Mesenchymal stem cell (in vitro differentiated cells and primary cell): Measurements from ENCODE around the gene FNDC8.

Source experiments
- DNase-seq: peaks from one replicate; pipeline ENCODE4 v3.0.0-alpha.2; 2013
- H2AFZ ChIP-seq: one replicate; pipeline ENCODE4 v1.6.1; 2013; ENCODE audit warnings: low read depth, mild to moderate bottlenecking, control low read depth, inconsistent platforms, low read length, moderate library complexity
- H2AK5ac ChIP-seq: 2 replicates; pipeline ENCODE4 v1.6.1; 2013; ENCODE audit warnings: low read length, moderate library complexity, mild to moderate bottlenecking, inconsistent platforms; ENCODE audit not compliant: severe bottlenecking
- H2BK120ac ChIP-seq: one replicate; pipeline ENCODE4 v1.6.1; 2013; ENCODE audit warnings: low read depth, mild to moderate bottlenecking, inconsistent platforms, low read length, moderate library complexity
- H2BK12ac ChIP-seq, 2 experiments: one replicate each; pipeline ENCODE4 v1.6.1; 2013; ENCODE audit warnings: inconsistent platforms in 2 of 2, low read length in 2 of 2, mild to moderate bottlenecking in 2 of 2, moderate library complexity in 2 of 2, control low read depth in 1 of 2
- H2BK15ac ChIP-seq: one replicate; pipeline ENCODE4 v1.6.1; 2013; ENCODE audit warnings: mild to moderate bottlenecking, low read depth, inconsistent platforms; ENCODE audit not compliant: poor library complexity, severe bottlenecking
- H2BK5ac ChIP-seq: 2 replicates; pipeline ENCODE4 v1.6.1; 2013; ENCODE audit warnings: low read depth, mild to moderate bottlenecking, low read length, control low read depth, inconsistent platforms; ENCODE audit not compliant: poor library complexity, severe bottlenecking
- H3K14ac ChIP-seq, 2 experiments: one replicate each; pipeline ENCODE4 v1.6.1; 2013; ENCODE audit warnings: inconsistent platforms in 2 of 2, low read length in 2 of 2, control low read depth in 1 of 2, mild to moderate bottlenecking in 1 of 2, moderate library complexity in 1 of 2
- H3K18ac ChIP-seq, 2 experiments: one replicate each; pipeline ENCODE4 v1.6.1; 2013; ENCODE audit warnings: inconsistent platforms in 2 of 2, low read length in 2 of 2, control low read depth in 1 of 2, low read depth in 1 of 2, mild to moderate bottlenecking in 1 of 2
- H3K23ac ChIP-seq, 2 experiments: one replicate each; pipeline ENCODE4 v1.6.1; 2013; ENCODE audit warnings: inconsistent platforms in 2 of 2, low read length in 2 of 2, mild to moderate bottlenecking in 2 of 2, moderate library complexity in 2 of 2, control low read depth in 1 of 2
- H3K27ac ChIP-seq: 2 replicates; pipeline ENCODE4 v1.5.1; 2013; ENCODE audit warnings: mild to moderate bottlenecking, moderate library complexity, low read length, control low read depth, inconsistent platforms; ENCODE audit not compliant: poor library complexity, severe bottlenecking
- H3K27me3 ChIP-seq, 2 experiments: 2 replicates each; pipeline versions ENCODE4 v1.6.1 to v1.7.0; 2013; ENCODE audit warnings: low read length in 2 of 2, mild to moderate bottlenecking in 2 of 2, moderate library complexity in 2 of 2, control low read depth in 1 of 2, inconsistent platforms in 1 of 2; ENCODE audit not compliant: control insufficient read depth in 1 of 2, insufficient read depth in 1 of 2
- H3K36me3 ChIP-seq, 2 experiments: 2 replicates each; pipeline versions ENCODE4 v1.6.1 to v1.7.0; 2013; ENCODE audit warnings: low read length in 2 of 2, control low read depth in 1 of 2, inconsistent platforms in 1 of 2, low read depth in 1 of 2, mild to moderate bottlenecking in 1 of 2; ENCODE audit not compliant: insufficient read depth in 2 of 2, control insufficient read depth in 1 of 2
- H3K4ac ChIP-seq, 2 experiments: one replicate each; pipeline ENCODE4 v1.6.1; 2013; ENCODE audit warnings: inconsistent platforms in 2 of 2, low read length in 2 of 2, mild to moderate bottlenecking in 2 of 2, moderate library complexity in 2 of 2, control low read depth in 1 of 2, low read depth in 1 of 2
- H3K4me1 ChIP-seq: 2 replicates; pipeline ENCODE4 v1.6.1; 2013; ENCODE audit warnings: low read depth, low read length, control low read depth; ENCODE audit not compliant: control insufficient read depth, insufficient read depth
- H3K4me2 ChIP-seq: 2 replicates; pipeline ENCODE4 v1.6.1; 2013; ENCODE audit warnings: low read length, mild to moderate bottlenecking, inconsistent platforms; ENCODE audit not compliant: poor library complexity, severe bottlenecking
- H3K4me3 ChIP-seq, 2 experiments: 2 replicates each; pipeline versions ENCODE4 v1.5.1 to v1.7.0; 2013; ENCODE audit warnings: low read length in 2 of 2, mild to moderate bottlenecking in 2 of 2, control low read depth in 1 of 2, low read depth in 1 of 2; ENCODE audit not compliant: insufficient read depth in 1 of 2
- H3K79me1 ChIP-seq: replicated peaks from 2 replicates; pipeline ENCODE4 v1.6.1; 2013; ENCODE audit warnings: mild to moderate bottlenecking, control low read depth, low read length, inconsistent platforms; ENCODE audit not compliant: poor library complexity, severe bottlenecking
- H3K9ac ChIP-seq: 2 replicates; pipeline ENCODE4 v1.7.0; 2013; ENCODE audit warnings: mild to moderate bottlenecking, low read length, moderate library complexity
- H3K9me3 ChIP-seq: 2 replicates; pipeline ENCODE4 v1.7.0; 2013; ENCODE audit warnings: mild to moderate bottlenecking, low read length; ENCODE audit not compliant: control insufficient read depth
- H4K8ac ChIP-seq: one replicate; pipeline ENCODE4 v1.6.1; 2013; ENCODE audit warnings: inconsistent platforms, mild to moderate bottlenecking, low read length, moderate library complexity
- H4K91ac ChIP-seq: one replicate; pipeline ENCODE4 v1.6.1; 2013; ENCODE audit warnings: mild to moderate bottlenecking, low read length, inconsistent platforms
- WGBS: methylation state at CpG from one replicate; pipeline ENCODE4 v1.1.7; 2013; ENCODE audit warnings: mixed read lengths; 5-methylcytosine and 5-hydroxymethylcytosine counted together

FNDC8 gene

DNA sequence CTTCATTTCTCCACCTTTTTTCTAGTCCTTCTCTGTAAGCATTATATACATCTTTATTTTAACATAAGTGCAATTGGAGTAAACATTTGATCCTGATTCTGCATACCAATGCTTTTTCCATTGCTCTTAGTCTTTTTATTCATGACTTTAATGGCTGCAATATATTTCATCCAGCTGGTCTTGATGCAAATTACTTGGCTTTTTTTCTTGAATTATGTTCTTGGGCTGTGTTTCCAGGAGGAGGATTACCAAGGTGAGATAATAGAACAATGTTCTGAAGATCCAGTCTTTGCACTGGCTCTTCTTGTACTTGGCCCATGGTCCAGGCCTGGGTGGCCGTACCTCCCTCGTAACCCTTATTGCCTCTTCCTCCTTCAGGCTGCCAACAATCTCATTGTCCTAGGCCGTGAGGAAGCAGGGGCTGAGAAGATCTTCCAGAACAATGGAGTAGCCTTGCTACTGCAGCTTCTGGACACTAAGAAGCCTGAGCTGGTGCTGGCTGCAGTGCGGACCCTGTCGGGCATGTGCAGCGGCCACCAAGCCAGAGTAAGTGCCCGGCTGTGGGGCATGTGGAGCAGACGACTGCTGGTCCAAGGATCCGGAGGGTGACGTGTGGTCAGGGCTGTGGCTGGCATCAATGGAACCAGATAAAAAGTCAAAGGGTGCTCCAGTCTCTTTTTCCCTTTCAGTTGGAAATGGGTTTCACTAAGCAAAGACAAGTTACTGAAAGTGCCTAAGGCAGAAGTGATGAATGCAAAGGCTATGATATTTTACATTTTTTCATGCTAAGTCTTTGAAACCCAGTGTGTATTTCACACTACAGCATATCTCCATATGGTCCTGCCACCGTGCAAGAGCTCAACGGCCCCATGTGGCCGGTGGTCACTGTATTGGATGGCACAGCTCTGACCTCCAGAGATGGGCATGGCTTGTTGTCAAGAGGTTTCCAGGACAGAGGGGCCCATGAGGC is 33.1 kb downstream of the FNDC8 start:
- Histone ChIP-seq H3K23ac (peak overlapping the region in 1 of 2 experiments; percentile 48), H3K27ac (no peak overlapping the region), H3K14ac (no peak overlapping the region), H3K27me3 (peaks cover 15 to 18% of the 10 kb centered on the region in 2 experiments), H3K4me3 (no peak overlapping the region), H3K4ac (no peak overlapping the region), H4K91ac (no peak overlapping the region), H3K18ac (no peak overlapping the region), H3K36me3 (no peaks in the 10 kb centered on the region), H2BK15ac (no peak overlapping the region), H3K9me3 (no peaks in the 10 kb centered on the region), H3K9ac (no peak overlapping the region), H4K8ac (no peak overlapping the region), H2BK120ac (no peak overlapping the region), H2AFZ (no peak overlapping the region), H2BK5ac (no peak overlapping the region), H2AK5ac (no peak overlapping the region), H3K79me1 (no peaks in the 10 kb centered on the region), H3K4me2 (no peak overlapping the region), H3K4me1 (no peaks in the 10 kb centered on the region), H2BK12ac (no peak overlapping the region)
- WGBS, result 89% methylated on average over 13 of the region's 13 CpGs
- no peak for DNase-seq

DNA sequence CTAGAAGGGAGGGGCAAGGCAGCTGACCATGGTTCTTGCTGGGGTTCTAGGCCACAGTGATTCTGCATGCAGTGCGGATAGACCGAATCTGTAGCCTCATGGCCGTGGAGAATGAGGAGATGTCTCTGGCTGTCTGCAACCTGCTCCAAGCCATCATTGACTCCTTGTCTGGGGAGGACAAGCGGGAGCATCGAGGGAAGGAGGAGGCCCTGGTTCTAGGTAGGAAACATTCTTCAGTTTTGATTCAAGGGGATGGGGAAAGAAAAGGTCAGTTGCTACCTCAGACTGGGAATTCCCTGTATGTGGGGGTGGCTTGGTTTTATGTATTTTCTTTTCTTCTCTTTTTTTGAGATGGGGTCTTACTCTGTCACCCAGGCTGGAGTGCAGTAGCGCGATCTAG is 33.8 kb downstream of the FNDC8 start:
- H3K79me1 ChIP-seq, result no peaks in the 10 kb centered on the region
- no peak overlapping the region for H2BK120ac ChIP-seq
- no peak overlapping the region for H2BK12ac ChIP-seq
- H3K14ac ChIP-seq, result no peak overlapping the region
- no peak overlapping the region for H2BK5ac ChIP-seq
- H3K9ac ChIP-seq, result no peak overlapping the region
- H4K91ac ChIP-seq, result no peak overlapping the region
- peak overlapping the region in 1 of 2 experiments; percentile 48 for H3K23ac ChIP-seq
- no peaks in the 10 kb centered on the region for H3K9me3 ChIP-seq
- no peak overlapping the region for H2BK15ac ChIP-seq
- no peak overlapping the region for H3K18ac ChIP-seq
- no peak overlapping the region for H3K4me3 ChIP-seq
- no peak overlapping the region for H3K4me2 ChIP-seq
- H4K8ac ChIP-seq, result no peak overlapping the region
- H3K36me3 ChIP-seq, result no peaks in the 10 kb centered on the region
- no peak for DNase-seq
- no peak overlapping the region for H3K27ac ChIP-seq
- no peak overlapping the region for H2AK5ac ChIP-seq
- H3K27me3 ChIP-seq, result peaks cover 15% of the 10 kb centered on the region in 2 experiments
- H2AFZ ChIP-seq, result no peak overlapping the region
- H3K4me1 ChIP-seq, result no peaks in the 10 kb centered on the region
- WGBS, result 82% methylated on average over 5 of the region's 7 CpGs
- H3K4ac ChIP-seq, result no peak overlapping the region

- H2AFZ ChIP-seq, result no peak overlapping the region
- H2AK5ac ChIP-seq, result no peak overlapping the region
- no peak overlapping the region for H3K4ac ChIP-seq
- H3K23ac ChIP-seq, result no peak overlapping the region
- H4K8ac ChIP-seq, result no peak overlapping the region
- no peak for DNase-seq
- H3K4me1 ChIP-seq, result no peaks in the 10 kb centered on the region
- H3K4me3 ChIP-seq, result no peak overlapping the region
- no peaks in the 10 kb centered on the region for H3K36me3 ChIP-seq
- no peak overlapping the region for H2BK120ac ChIP-seq
- no peak overlapping the region for H2BK15ac ChIP-seq
- no peak overlapping the region for H3K4me2 ChIP-seq
- no peak overlapping the region for H3K27ac ChIP-seq
- no peak overlapping the region for H2BK12ac ChIP-seq
- no peaks in the 10 kb centered on the region for H3K79me1 ChIP-seq
- no peak overlapping the region for H2BK5ac ChIP-seq
- H3K27me3 ChIP-seq, result peaks cover 21 to 23% of the 10 kb centered on the region in 2 experiments
- no peak overlapping the region for H3K9ac ChIP-seq
- no peak overlapping the region for H4K91ac ChIP-seq
- H3K14ac ChIP-seq, result no peak overlapping the region
- WGBS, result 76% methylated on average over 2 of the region's 2 CpGs
- H3K9me3 ChIP-seq, result no peaks in the 10 kb centered on the region
- H3K18ac ChIP-seq, result no peak overlapping the region
Observed at GRCh38 chr17:35159940-35160339, 38.5 kb downstream of the FNDC8 start.

GRCh38 chr17:35160354-35161201 is 39.2 kb downstream of the FNDC8 start:
- Histone ChIP-seq H3K23ac (no peak overlapping the region), H3K27me3 (peaks cover 21 to 23% of the 10 kb centered on the region in 2 experiments), H3K9ac (no peak overlapping the region), H2AK5ac (no peak overlapping the region), H3K18ac (no peak overlapping the region), H2BK120ac (no peak overlapping the region), H3K4me1 (no peaks in the 10 kb centered on the region), H3K9me3 (no peaks in the 10 kb centered on the region), H3K27ac (no peak overlapping the region), H4K91ac (no peak overlapping the region), H3K4ac (no peak overlapping the region), H3K4me2 (no peak overlapping the region), H3K79me1 (no peaks in the 10 kb centered on the region), H3K36me3 (no peaks in the 10 kb centered on the region), H2AFZ (no peak overlapping the region), H3K14ac (no peak overlapping the region), H2BK15ac (no peak overlapping the region), H2BK5ac (no peak overlapping the region), H2BK12ac (no peak overlapping the region), H3K4me3 (no peak overlapping the region), H4K8ac (no peak overlapping the region)
- WGBS, result 77% methylated on average over 13 of the region's 13 CpGs
- DNase-seq, result no peak
